HG02970 (cell line): ENCODE measurements around the gene NR2E3.

ENCODE experiments used
- ATAC-seq: cut with Tn5 transposase; IDR thresholded peaks from one replicate; pipeline ENCODE4 v1.9.1; 2021; ENCODE audit warnings: mild to moderate bottlenecking, moderate library complexity, moderate number of reproducible peaks; ENCODE audit not compliant: unreplicated experiment, low FRiP score

Gene NR2E3

GRCh38 chr15:71810256-71811035 lies at the start of gene NR2E3:
NR2E3 (plus strand) TSS chr15:71810554; CDS start chr15:71810744, 190 bp downstream.
- ATAC-seq = no peak

GRCh38 chr15:71760852-71761251 lies 49.5 kb upstream of the NR2E3 start:
- no peak for ATAC-seq

GRCh38 chr15:71761649-71762048 lies 48.7 kb upstream of the NR2E3 start:
- no peak for ATAC-seq

- ATAC-seq = no peak
These were observed 42.2 kb upstream of the NR2E3 start for GRCh38 chr15:71768184-71768583.

GRCh38 chr15:71773206-71773859 lies 37.0 kb upstream of the NR2E3 start:
- no peak for ATAC-seq

GRCh38 chr15:71775856-71776255 lies 34.5 kb upstream of the NR2E3 start:
- ATAC-seq = no peak

GRCh38 chr15:71776304-71776703 lies 34.0 kb upstream of the NR2E3 start:
- ATAC-seq = no peak

- no peak for ATAC-seq
These were observed 33.0 kb upstream of the NR2E3 start for GRCh38 chr15:71777216-71777943.

GRCh38 chr15:71779073-71779797 lies 31.1 kb upstream of the NR2E3 start:
- ATAC-seq = no peak

GRCh38 chr15:71780115-71780976 lies 30.0 kb upstream of the NR2E3 start:
- ATAC-seq = no peak

GRCh38 chr15:71781179-71781964 lies 29.0 kb upstream of the NR2E3 start:
- ATAC-seq = no peak

- no peak for ATAC-seq
These were observed 28.4 kb upstream of the NR2E3 start for GRCh38 chr15:71781965-71782265.

- ATAC-seq = no peak
These were observed 27.8 kb upstream of the NR2E3 start for GRCh38 chr15:71782422-71783165.

- no peak for ATAC-seq
These were observed 25.6 kb upstream of the NR2E3 start for GRCh38 chr15:71784719-71785118.

- ATAC-seq = no peak
These were observed 24.4 kb upstream of the NR2E3 start for GRCh38 chr15:71785996-71786395.

GRCh38 chr15:71786673-71787072 lies 23.7 kb upstream of the NR2E3 start:
- ATAC-seq = no peak

GRCh38 chr15:71788646-71789579 lies 21.4 kb upstream of the NR2E3 start:
- ATAC-seq = no peak
